GM18870 (cell line): ENCODE results near the gene SNX11.
"Not testable (repeated sequence)": the region's sequence is repeated elsewhere in the genome, so short reads cannot be mapped to it uniquely, and the experiment has no call there.

Source experiments
- ATAC-seq: cut with Tn5 transposase; IDR thresholded peaks from one replicate; pipeline ENCODE4 v1.9.1; 2021; ENCODE audit warnings: moderate library complexity; ENCODE audit not compliant: unreplicated experiment

Gene SNX11

DNA sequence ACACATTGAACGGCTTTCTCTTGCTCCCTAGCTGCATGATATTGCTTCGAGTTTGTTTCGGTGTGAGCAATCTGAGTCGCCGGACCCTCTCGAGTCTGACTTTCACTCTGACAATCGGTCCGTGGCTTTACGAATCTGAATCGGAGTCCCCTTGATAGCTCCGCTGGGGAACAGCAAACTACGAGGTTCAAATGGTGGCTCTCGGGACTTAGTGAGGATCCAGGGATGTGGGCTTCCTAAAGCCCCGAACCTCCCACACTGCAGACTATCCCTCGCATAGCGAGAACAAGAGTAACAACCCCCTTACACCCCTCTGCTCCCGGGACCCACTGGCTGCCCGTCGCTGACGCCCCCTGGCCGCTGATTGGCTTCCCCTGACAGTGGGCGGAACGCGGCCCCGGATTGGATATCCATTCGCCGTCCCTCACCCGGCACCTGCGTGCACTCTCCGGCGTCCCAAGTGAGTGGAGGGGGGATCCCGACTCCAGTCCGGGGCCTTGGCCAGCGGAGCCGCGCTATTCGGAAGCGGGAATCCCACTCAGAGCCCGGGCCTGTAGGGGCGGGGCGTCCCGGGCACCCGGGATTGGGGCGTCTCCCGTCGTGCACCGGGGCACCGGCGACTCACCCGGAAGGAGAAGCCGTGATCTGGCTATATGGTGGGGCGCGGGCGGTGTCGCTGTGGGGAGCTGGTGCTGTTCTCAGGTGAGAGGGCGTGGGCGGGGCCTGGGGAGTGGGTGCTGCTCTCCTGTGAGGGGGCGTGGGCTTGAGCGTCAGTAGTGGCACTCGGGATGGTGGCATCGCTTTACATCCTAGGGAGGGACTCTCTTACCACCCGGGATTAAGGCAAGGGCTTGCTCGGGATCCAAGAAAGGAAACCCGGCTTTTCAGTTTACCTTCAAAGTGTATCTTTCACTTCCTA is at the start of gene SNX11:
Gene SNX11, plus strand, starts transcription at position 630 of the 919 bp plus-strand sequence. CDS start 4,278 bp downstream, outside the sequence.
- ATAC-seq = peak; percentile 64

GRCh38 chr17:48058393-48059124 is 49.0 kb upstream of the SNX11 start:
- ATAC-seq = no peak

GRCh38 chr17:48059125-48059668 is 48.4 kb upstream of the SNX11 start:
- ATAC-seq = no peak

DNA sequence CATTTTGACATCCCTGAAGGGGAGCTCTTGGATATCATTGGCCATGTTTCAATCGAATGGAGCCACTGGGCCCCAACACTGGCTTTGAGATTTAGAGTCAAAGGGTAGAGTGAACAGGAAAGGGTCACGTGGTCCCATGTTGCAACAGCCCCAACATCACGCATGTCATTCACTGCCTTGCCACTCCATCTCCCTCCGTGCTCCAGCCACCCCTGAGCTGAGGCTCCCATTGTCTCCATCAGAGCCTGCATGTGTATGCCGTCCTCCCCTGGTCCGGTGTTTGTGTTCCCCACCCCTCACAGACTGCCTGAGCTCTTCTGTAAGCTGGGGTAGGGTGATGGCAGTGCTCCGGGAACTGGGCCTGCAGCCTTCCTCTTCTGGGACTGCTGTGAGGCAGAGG is 47.3 kb upstream of the SNX11 start:
- ATAC-seq = no peak

GRCh38 chr17:48062273-48062672 is 45.3 kb upstream of the SNX11 start:
- ATAC-seq = no peak

DNA sequence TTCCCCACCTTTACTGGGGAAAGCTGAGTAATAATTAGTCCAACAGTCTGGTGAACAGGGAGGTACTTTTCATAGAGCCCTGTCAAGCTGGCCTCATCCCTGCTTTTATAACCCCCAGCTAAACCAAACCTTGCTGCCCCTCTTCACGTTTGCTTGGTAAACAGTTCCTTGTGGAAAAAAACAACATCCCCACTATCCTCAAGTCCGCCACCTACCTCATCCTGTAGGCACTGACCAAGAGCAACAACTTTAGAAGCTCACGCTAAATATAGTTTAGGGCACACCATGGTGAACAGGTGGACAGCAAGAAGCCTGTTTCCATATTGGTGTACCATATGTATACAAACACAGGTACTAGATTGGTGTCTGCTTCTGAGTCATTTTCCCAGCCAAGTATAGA is 42.9 kb upstream of the SNX11 start:
- ATAC-seq = no peak

DNA sequence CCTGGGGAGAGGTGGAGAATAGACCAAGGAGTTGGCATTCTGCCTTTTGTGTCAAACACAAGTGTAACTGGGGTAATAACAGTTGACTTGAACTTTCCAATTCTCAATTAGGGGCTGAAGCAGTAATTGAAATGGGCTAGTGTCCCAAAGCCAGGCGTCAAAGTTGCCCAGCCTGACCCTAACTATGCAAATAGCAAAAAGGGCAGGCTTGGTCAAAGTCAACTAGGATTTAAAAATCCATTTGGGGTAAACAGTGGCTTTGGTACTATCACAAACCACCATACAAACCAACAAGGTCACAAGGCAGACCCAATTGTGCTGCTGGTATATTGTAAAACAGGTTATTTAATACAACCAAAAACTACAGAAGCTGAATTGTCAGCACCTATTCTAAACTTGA is 41.4 kb upstream of the SNX11 start:
- no peak for ATAC-seq

GRCh38 chr17:48066656-48067055 is 40.9 kb upstream of the SNX11 start:
- no peak for ATAC-seq

- no peak for ATAC-seq
Observed at GRCh38 chr17:48067245-48067644, 40.3 kb upstream of the SNX11 start.

DNA sequence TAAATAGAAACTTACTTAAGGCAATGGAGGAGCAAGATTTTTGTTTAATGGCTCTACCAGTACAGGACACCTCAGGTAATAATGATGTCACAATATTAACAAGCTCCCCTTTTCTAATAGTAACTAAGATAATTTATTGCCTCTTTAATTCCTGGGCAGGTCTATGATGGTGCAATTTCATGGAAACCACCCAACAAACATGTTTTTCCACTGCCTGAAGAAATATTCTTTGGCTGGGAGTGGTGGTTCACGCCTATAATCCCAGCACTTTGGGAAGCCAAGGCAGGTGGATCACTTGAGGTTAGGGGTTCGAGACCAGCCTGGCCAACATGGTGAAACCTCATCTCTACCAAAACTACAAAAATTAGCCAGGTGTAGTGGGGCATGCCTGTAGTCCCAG is 39.8 kb upstream of the SNX11 start:
- not testable (repeated sequence) for ATAC-seq

GRCh38 chr17:48068491-48068961 is 39.0 kb upstream of the SNX11 start:
- no peak for ATAC-seq

GRCh38 chr17:48070195-48070594 is 37.4 kb upstream of the SNX11 start:
- ATAC-seq = no peak

DNA sequence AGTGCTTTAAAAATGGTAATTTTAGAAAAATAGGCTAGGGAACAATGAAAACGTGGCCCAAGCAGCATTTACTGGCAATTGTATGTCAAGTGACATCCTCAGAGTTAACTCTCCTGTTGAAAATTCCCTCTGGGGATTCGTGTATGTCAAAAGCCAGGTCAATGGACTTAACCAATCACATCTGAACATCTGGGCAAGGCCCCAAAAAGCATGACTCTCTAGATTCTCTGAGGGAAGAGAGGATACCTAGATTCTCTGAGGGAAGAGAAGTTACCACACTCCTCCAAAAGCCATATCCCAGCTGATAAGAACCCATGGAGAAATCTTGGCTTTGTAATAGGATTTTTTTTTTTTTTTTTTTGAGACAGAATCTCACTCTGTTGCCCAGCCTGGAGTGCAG is 35.9 kb upstream of the SNX11 start:
- ATAC-seq = no peak

DNA sequence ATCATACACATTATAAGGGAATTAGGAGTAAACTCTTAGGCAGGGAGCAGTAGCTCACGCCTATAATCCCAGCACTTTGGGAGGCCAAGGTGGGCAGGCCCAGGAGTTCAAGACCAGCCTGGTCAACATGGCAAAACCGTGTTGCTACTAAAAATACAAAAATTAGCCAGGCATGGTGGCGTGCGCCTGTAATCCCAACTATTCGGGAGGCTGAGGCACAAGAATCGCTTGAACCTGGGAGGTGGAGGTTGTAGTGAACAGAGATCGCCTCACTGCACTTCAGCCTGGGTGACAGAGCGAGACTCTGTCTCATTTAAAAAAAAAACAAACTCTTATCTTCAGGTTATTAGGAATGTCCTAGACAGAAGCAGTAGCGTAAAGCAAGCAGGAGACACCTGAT is 34.8 kb upstream of the SNX11 start:
- not testable (repeated sequence) for ATAC-seq

DNA sequence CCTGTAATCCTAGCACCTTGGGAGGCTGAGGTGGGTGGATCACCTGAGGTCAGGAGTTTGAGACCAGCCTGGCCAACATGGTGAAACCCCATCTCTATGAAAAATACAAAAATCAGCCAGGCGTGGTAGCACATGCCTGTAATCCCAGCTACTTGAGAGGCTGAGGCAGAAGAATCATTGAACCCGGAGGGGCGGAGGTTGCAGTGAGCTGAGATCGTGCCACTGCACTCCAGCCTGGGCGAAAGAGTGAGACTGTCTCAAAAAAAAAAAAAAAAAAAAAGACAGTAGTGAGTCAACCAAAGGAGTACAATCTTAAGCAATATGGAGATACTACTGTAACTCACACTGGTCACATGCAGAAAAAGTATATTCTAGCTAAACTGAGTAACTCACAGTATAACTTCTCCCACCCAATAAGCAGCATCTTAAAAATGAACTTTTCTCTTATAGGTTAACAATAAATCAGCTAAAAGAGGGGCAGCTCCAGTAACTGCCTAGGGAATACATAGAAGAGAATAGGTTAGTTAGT is 33.9 kb upstream of the SNX11 start:
- ATAC-seq = not testable (repeated sequence)

DNA sequence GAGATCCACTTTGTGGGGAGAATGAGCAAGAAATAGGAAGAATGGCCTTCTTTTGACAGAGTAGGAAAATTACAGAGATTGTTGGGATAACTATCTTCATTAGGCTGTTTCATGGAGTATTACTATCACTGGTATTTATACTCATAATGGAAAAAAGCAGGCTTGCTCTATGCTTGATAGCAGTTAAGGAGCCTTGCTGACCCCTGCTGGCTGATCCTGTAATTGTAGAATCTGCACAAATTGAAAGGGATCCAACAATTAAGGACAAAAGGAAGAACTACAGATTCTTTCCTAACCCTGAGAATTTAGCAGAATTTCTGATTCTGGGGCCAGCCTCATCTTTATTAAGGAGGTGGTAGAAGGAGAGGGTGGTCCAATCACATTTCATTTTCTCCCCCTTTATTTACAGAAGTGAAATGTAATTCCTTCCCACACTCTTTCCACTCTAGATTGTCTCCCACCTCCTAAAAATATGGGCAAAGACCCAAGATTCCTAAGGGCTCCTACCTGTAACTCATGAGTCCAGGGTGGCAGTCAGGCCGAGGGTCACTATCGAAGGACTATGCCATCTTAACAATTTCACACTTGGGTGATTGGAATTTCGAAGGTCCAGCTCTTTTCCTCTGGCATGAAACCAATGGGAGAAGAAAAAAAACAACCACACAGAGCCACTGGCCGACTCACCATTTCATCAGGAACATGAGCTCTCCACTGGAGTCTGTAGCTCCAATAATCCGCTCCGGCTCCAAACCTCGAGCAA is 33.1 kb upstream of the SNX11 start:
- ATAC-seq = no peak

- ATAC-seq = not testable (repeated sequence)
Observed at GRCh38 chr17:48077152-48077551, 30.4 kb upstream of the SNX11 start.

- ATAC-seq = no peak
Observed at GRCh38 chr17:48081858-48082257, 25.7 kb upstream of the SNX11 start.

DNA sequence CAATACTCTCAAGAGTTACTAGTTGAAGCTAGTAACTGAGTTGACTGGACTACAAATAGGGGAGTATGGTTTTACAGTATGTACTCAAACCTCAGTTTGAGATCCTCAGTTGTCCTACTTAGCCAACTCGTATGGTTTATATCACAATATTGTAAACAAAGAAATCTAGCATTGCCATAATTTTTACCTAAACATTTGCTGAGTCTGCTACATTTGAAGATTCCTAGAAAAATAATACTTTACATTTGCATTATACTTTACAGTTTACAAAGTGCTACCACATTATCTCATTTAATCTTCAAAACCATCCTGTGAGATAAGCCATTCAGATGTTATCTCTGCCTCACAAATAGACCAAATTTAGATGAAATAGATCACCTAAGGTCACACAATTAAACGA is 22.6 kb upstream of the SNX11 start:
- no peak for ATAC-seq

- no peak for ATAC-seq
Observed at GRCh38 chr17:48093341-48094045, 14.1 kb upstream of the SNX11 start.
